ENCODE results near the gene DNMBP. TPM values are rescaled to one million over a fixed set of nuclear protein-coding genes. Genes with fewer than 3 reads are reported as not detected.
A peak's percentile ranks its signal among the peaks of the same experiment; 100 is the strongest.

Gene DNMBP
- total and polyA plus RNA-seq, 2 of the 4 experiments (the other 2 are of a cell fraction) = 10.9 to 13.6 TPM

GRCh38 chr10:100006243-100006886 is 3.4 kb downstream of the DNMBP start:
- dilution Hi-C loops (cut with HindIII; ENCODE audit: low sequenced_read_pairs, unreplicated experiment) = no loop called here
- TF ChIP-seq MXI1 (IDR thresholded peaks at IDR 0.05; ENCODE audit: borderline replicate concordance, low read depth, low read length) (no peak), RCOR1 (IDR thresholded peaks at IDR 0.05; ENCODE audit: insufficient replicate concordance, low read length) (peak; percentile 10), NFE2L2 (IDR thresholded peaks at IDR 0.05; ENCODE audit: low read depth, low read length) (no peak; the same call in 1 of the 2 replicates), RAD21 (IDR thresholded peaks at IDR 0.05; ENCODE audit: low read length) (peak; percentile 4; the same call in 1 of the 2 replicates), MAFK (IDR thresholded peaks at IDR 0.05; ENCODE audit: low read depth, low read length) (peak; percentile 30; the same call in 1 of the 2 replicates), BHLHE40 (IDR thresholded peaks at IDR 0.05; ENCODE audit: low read depth, low read length) (peak; percentile 44; the same call in 1 of the 2 replicates), FOS (IDR thresholded peaks at IDR 0.05; ENCODE audit: low read depth, low read length) (peak; percentile 93), RFX5 (IDR thresholded peaks at IDR 0.05; ENCODE audit: low read depth, low read length) (no peak), CTCF (conservative IDR thresholded peaks at IDR 0.05; ENCODE audit: low read depth, low read length) (no peak), POLR2A (IDR thresholded peaks at IDR 0.05; ENCODE audit: low read depth, low read length) (no peak), ELK1 (IDR thresholded peaks at IDR 0.05; ENCODE audit: borderline replicate concordance, low read depth, low read length) (no peak), CHD1 (IDR thresholded peaks at IDR 0.05; ENCODE audit: low read depth, low read length) (0 out of 2 replicates have a peak, but pooled peaks have one; percentile 41), USF2 (IDR thresholded peaks at IDR 0.05; ENCODE audit: low read depth, low read length) (no peak), SMC3 (IDR thresholded peaks at IDR 0.05; ENCODE audit: low read depth, low read length) (no peak)

More at GRCh38 chr10:100006243-100006886, 3.4 kb downstream of the DNMBP start:
- Histone ChIP-seq H3K56ac (ENCODE audit: extremely low read depth, insufficient read depth, low read length) (peak overlapping the region; percentile 67), H3K79me1 (ENCODE audit: low read depth in 1 of 2, low read length in 2 of 2) (peaks cover 13 to 32% of the 10 kb centered on the region in 2 experiments), H2AK5ac (ENCODE audit: low read depth, low read length) (peak overlapping the region; percentile 99), H3K9ac (ENCODE audit: low read depth, low read length) (peak overlapping the region; percentile 32; the same call in 1 of the 2 replicates), H3K4me3 (ENCODE audit: insufficient read depth, low read depth, low read length) (peak overlapping the region; percentile 28; the same call in 1 of the 2 replicates), H3K27ac (ENCODE audit: insufficient read depth, low read length) (peak overlapping the region; percentile 82), H2BK20ac (ENCODE audit: low read depth, low read length) (peak overlapping the region; percentile 88), H2AFZ (replicated peaks; ENCODE audit: low read length, poor library complexity) (no peak overlapping the region), H3K4me1 (ENCODE audit: control insufficient read depth, insufficient read depth, low read length) (peaks cover 17% of the 10 kb centered on the region), H2BK120ac (ENCODE audit: low read depth, low read length) (peak overlapping the region; percentile 90), H3K27me3 (ENCODE audit: control insufficient read depth, insufficient read depth, low read length) (no peaks in the 10 kb centered on the region), H2BK5ac (ENCODE audit: low read depth, low read length, poor library complexity, severe bottlenecking) (peak overlapping the region; percentile 96), H3K14ac (replicated peaks; ENCODE audit: low read depth, low read length) (peak overlapping the region; percentile 71), H3K36me3 (ENCODE audit: control insufficient read depth, insufficient read depth, low read length) (no peaks in the 10 kb centered on the region), H3K18ac (ENCODE audit: low read depth, low read length) (peak overlapping the region; percentile 92), H3K23ac (ENCODE audit: low read depth, low read length) (peak overlapping the region; percentile 87), H4K5ac (ENCODE audit: low read depth, low read length) (peak overlapping the region; percentile 80), H3K4me2 (ENCODE audit: low read depth, low read length) (peak overlapping the region; percentile 90), H4K20me1 (ENCODE audit: insufficient read depth, low read length) (peaks cover 20% of the 10 kb centered on the region; the same call in 1 of the 2 replicates), H4K8ac (ENCODE audit: low read depth in 2 of 2, low read length in 2 of 2) (peak overlapping the region; percentile 29 to 89), H3K9me1 (ENCODE audit: insufficient read depth, low read length) (peaks cover 10% of the 10 kb centered on the region), H4K91ac (ENCODE audit: insufficient read depth, low read depth, low read length) (peak overlapping the region; percentile 90), H2AK9ac (replicated peaks; ENCODE audit: low read depth, low read length, poor library complexity) (peak overlapping the region; percentile 89), H3K4ac (ENCODE audit: low read depth, low read length) (peak overlapping the region; percentile 82), H2BK15ac (ENCODE audit: low read depth, low read length) (peak overlapping the region; percentile 94; the same call in 2 of the 3 replicates), H3K9me3 (ENCODE audit: control insufficient read depth, insufficient read depth, low read length) (no peaks in the 10 kb centered on the region)
- CTCF ChIA-PET = interaction anchor here (0.7 kb wide), 1 partner anchor 39 kb away, joined by 4 read pairs; no protein-coding TSS in a partner anchor
- DNase-seq = peak; percentile 97
- peak; percentile 58 for ATAC-seq (ENCODE audit: low read depth)
- POLR2A ChIA-PET (ENCODE audit: unreplicated experiment) = interaction anchor here (0.8 to 1.0 kb wide), 2 partner anchors 29 to 39 kb away, joined by 4 to 17 read pairs; no protein-coding TSS in a partner anchor
- WGBS, 2 experiments (ENCODE audit: extremely low coverage in 2 of 2, insufficient read length in 1 of 2) = 0% methylated on average over 1 of the region's 4 CpGs; no CpG with 5 or more reads in 1 of the 2 experiments
- BruUV-seq (replicated peaks) = no TSS peak
- in situ Hi-C loops (cut with MboI; ENCODE audit: low sequenced_read_pairs) (no loop called here), intact Hi-C loops (cut with micrococcal nuclease) (loop anchor here (5.0 kb wide), 2 partner anchors 39 to 159 kb away; no protein-coding TSS in a partner anchor)
